HEK293T (cell line): Measurements from ENCODE around the gene TGFBR2.

ENCODE experiments used
- CTCF ChIA-PET: fragments of 350-600 bp; formaldehyde crosslinking; extraction: SDS; loops from one replicate; lab custom pipeline; 2021; ENCODE audit warnings: antibody characterized with exemption, inconsistent platforms; lab: Yijun Ruan, JAX
- POLR2A ChIA-PET: fragments of 350-600 bp; formaldehyde crosslinking; extraction: SDS; loops from one replicate; lab custom pipeline; 2020; ENCODE audit warnings: antibody characterized with exemption, inconsistent platforms; lab: Yijun Ruan, JAX
- DNase-seq: peaks from one replicate; pipeline ENCODE4 v3.0.0; 2012; ENCODE audit warnings: mixed read lengths; ENCODE audit errors: extremely low spot score
- ARNT ChIP-seq: fragments of 450-650 bp; IDR thresholded peaks from 2 replicates; pipeline ENCODE4 v1.6.1; 2017; ENCODE audit warnings: mild to moderate bottlenecking
- BHLHE40 ChIP-seq: fragments of 450-650 bp; IDR thresholded peaks from 2 replicates; pipeline ENCODE4 v1.6.1; 2016; ENCODE audit warnings: mild to moderate bottlenecking, moderate library complexity, borderline replicate concordance
- CTBP1 ChIP-seq: fragments of 450-650 bp; IDR thresholded peaks from 2 replicates; pipeline ENCODE4 v1.6.1; 2016; ENCODE audit warnings: borderline replicate concordance
- ELF4 ChIP-seq: fragments of 450-650 bp; IDR thresholded peaks from 2 replicates; pipeline ENCODE4 v1.6.1; 2017; ENCODE audit warnings: antibody characterized with exemption
- FOXA1 ChIP-seq: fragments of 450-650 bp; IDR thresholded peaks from 2 replicates; pipeline ENCODE4 v1.6.1; 2016; ENCODE audit warnings: mild to moderate bottlenecking
- FOXK2 ChIP-seq: fragments of 450-650 bp; IDR thresholded peaks from 2 replicates; pipeline ENCODE4 v1.6.1; 2016; ENCODE audit warnings: mild to moderate bottlenecking
- FOXM1 ChIP-seq: fragments of 450-650 bp; IDR thresholded peaks from 2 replicates; pipeline ENCODE4 v1.6.1; 2017; ENCODE audit warnings: mild to moderate bottlenecking, borderline replicate concordance
- HDGF ChIP-seq: fragments of 450-650 bp; IDR thresholded peaks from 2 replicates; pipeline ENCODE4 v1.6.1; 2017; ENCODE audit warnings: antibody characterized with exemption, borderline replicate concordance
- L3MBTL2 ChIP-seq: fragments of 450-650 bp; conservative IDR thresholded peaks from 2 replicates; pipeline ENCODE4 v1.6.1; 2016; ENCODE audit warnings: mild to moderate bottlenecking
- LEF1 ChIP-seq: fragments of 450-650 bp; IDR thresholded peaks from 2 replicates; pipeline ENCODE4 v1.6.1; 2017; ENCODE audit warnings: mild to moderate bottlenecking, borderline replicate concordance
- NFRKB ChIP-seq: fragments of 450-650 bp; IDR thresholded peaks from 2 replicates; pipeline ENCODE4 v1.6.1; 2016; ENCODE audit warnings: mild to moderate bottlenecking, moderate library complexity
- SP1 ChIP-seq: fragments of 450-650 bp; IDR thresholded peaks from 2 replicates; pipeline ENCODE4 v1.6.1; 2017
- SUZ12 ChIP-seq: fragments of 450-650 bp; IDR thresholded peaks from 2 replicates; pipeline ENCODE4 v1.6.1; 2016; ENCODE audit warnings: mild to moderate bottlenecking
- TARDBP ChIP-seq: fragments of 450-650 bp; IDR thresholded peaks from 2 replicates; pipeline ENCODE4 v1.6.1; 2016
- ZNF384 ChIP-seq: fragments of 450-650 bp; IDR thresholded peaks from 2 replicates; pipeline ENCODE4 v1.6.1; 2016
- TF ChIP-seq, protein P1 (sequence below): fragments of 450-650 bp; IDR thresholded peaks from 2 replicates; pipeline ENCODE4 v1.6.1; 2016

Gene TGFBR2

DNA sequence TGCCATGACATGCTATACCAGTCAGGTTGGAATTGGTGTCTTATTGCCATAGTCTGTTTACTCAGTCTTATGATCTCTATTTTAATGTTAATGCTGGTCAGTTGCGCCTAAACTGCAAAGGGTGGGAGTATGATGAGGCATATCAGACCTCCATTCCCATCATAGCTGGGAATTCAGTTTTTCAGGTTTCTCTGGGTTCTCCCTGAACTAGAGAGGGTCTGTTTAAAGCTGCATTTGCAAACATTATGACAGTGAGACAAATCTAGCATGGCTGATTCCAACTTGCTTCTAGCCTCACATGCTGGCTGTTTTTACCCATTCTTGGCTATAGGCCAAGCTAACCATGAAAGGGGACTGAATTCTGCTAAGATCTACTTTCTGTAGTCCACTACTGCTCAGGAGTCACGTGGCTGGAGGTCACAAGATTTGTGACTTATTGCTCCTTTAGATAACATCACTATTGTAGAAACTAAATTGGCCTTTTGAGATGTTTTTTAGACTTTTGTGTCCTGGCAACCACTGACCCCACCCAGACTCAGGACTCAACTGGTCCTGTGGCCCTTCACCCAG lies 96.5 kb downstream of the TGFBR2 start:
- TF ChIP-seq ARNT (no peak), FOXM1 (no peak), SP1 (no peak), LEF1 (no peak), FOXK2 (no peak), NFRKB (no peak), FOXA1 (no peak), SUZ12 (no peak), HDGF (no peak), CTBP1 (no peak), ELF4 (no peak), TARDBP (no peak), ZNF384 (no peak), L3MBTL2 (no peak)
- TF ChIP-seq, protein P1, sequence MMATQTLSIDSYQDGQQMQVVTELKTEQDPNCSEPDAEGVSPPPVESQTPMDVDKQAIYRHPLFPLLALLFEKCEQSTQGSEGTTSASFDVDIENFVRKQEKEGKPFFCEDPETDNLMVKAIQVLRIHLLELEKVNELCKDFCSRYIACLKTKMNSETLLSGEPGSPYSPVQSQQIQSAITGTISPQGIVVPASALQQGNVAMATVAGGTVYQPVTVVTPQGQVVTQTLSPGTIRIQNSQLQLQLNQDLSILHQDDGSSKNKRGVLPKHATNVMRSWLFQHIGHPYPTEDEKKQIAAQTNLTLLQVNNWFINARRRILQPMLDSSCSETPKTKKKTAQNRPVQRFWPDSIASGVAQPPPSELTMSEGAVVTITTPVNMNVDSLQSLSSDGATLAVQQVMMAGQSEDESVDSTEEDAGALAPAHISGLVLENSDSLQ, result no peak
- POLR2A ChIA-PET, result no interaction called here
- CTCF ChIA-PET, result no interaction called here
- no peak for DNase-seq

DNA sequence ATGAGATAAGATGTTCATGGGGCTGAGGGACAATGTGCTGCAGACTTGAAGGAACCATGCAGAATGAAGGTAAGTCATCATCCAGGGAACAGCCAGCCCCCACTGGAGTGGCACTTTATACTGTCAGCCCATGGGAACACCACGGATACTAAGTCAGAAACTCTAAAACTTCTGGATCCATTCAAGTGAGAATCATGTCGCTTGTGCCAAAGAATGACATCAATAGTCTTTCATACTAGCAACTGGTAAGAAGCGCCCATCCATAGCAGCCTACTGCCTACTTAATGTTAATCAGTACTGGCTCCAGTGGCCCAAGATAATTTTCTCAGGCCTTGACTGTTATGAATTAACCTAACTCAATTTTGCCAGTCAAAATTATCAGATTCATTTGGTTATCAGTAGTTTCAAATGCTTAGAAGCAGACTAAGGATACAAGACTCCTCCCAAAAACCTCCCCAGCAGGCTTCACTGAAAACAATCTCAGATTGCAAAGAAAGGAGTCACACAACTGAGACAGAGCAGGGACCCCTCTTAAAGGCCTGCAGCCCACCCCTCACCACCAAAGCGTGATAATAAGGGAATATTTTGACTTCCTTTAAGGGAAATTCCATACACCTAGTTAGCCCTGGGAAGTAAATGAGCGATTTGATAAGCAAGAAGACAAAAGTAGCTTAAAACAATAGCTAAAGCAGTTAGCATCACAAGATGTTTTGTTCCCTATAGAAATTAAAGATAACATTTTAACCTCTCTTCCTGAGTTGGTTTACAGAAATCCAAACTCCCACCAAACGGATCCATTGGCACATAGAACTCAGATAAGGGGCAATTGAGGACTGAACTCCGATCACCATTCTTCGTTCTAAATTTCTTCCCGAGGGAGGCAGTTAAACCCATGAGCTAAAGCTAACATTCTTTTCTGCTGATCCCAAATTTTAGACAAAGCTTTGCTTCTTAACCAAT lies 98.8 kb downstream of the TGFBR2 start:
- ChIA-PET POLR2A (no interaction called here), CTCF (no interaction called here)
- TF ChIP-seq L3MBTL2 (no peak), HDGF (no peak), FOXA1 (no peak), NFRKB (no peak), BHLHE40 (no peak), ZNF384 (no peak), SP1 (no peak), FOXK2 (no peak), ELF4 (no peak)
- TF ChIP-seq, protein P1, result no peak
- no peak for DNase-seq

DNA sequence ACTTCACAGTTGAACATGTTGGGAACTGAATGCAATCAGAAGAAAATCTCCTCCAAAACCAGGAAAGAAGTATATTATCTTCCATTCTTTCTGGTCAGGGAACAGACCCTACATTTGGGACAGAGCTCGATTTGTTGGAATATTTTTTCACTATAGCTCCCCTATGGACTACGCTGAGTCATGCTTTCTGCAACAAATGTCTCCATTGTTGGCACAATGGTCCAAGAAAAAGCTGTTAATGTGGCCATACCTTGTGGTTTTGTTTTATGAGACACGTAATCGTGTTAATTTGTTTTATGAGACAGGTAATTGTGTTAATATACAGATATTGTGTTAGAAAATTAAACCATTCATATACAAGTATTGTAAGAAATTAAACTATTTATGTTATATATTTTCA lies 101.4 kb downstream of the TGFBR2 start:
- TF ChIP-seq ARNT, result no peak
- TF ChIP-seq FOXA1, result no peak
- TF ChIP-seq L3MBTL2, result no peak
- TF ChIP-seq ZNF384, result no peak
- no peak for TF ChIP-seq BHLHE40
- TF ChIP-seq SUZ12, result no peak
- no peak for TF ChIP-seq FOXK2
- TF ChIP-seq SP1, result no peak
- no peak for TF ChIP-seq LEF1
- TF ChIP-seq TARDBP, result no peak
- no peak for TF ChIP-seq NFRKB
- TF ChIP-seq CTBP1, result no peak
- no peak for TF ChIP-seq ELF4
- no peak for TF ChIP-seq HDGF
- TF ChIP-seq, protein P1, result no peak
- TF ChIP-seq FOXM1, result no peak
- DNase-seq, result no peak
- CTCF ChIA-PET, result no interaction called here
- POLR2A ChIA-PET, result no interaction called here

DNA sequence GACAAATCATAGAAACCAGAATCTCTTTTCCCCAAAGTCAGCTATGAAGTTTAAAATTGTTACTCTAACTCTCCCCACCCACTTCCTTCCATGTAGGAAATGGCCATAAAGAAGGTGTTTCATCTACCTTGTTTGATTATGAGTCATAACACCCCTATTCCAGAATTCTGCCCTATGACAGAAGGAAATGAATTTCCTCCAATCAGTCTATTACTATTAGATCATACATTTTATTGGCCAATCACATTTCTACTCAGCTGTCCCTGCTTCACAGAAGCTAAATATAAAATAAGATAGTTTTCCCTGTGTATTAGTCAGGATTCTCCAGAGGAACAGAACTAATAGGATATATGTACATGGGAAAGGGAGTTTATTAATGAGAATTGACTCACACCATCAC lies 102.1 kb downstream of the TGFBR2 start:
- ChIA-PET POLR2A (no interaction called here), CTCF (no interaction called here)
- TF ChIP-seq NFRKB (no peak), CTBP1 (no peak), TARDBP (no peak), LEF1 (no peak), ELF4 (no peak), L3MBTL2 (no peak), ZNF384 (no peak), HDGF (no peak), ARNT (no peak)
- DNase-seq, result no peak

DNA sequence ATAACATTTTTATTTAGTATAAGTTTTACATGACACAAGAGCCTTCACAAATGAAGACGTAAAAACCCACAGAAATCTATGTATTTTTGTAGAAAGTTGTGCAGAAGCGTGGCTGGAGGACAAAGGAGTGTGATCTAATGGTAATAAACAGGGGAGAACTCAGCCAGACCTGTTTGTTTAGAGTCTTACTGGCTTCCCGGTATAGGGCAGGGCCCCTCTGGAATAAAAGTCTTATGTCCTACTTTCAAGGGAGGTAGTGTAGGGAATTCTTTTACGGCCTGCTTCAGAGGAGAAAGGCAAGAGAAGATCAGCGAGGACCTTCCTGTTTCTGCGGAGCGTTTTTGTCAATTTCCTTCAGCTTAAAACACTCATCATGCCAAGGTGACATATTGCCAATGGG lies 103.6 kb downstream of the TGFBR2 start:
- ChIA-PET POLR2A (no interaction called here), CTCF (no interaction called here)
- no peak for DNase-seq
- TF ChIP-seq FOXM1 (no peak), L3MBTL2 (no peak)

DNA sequence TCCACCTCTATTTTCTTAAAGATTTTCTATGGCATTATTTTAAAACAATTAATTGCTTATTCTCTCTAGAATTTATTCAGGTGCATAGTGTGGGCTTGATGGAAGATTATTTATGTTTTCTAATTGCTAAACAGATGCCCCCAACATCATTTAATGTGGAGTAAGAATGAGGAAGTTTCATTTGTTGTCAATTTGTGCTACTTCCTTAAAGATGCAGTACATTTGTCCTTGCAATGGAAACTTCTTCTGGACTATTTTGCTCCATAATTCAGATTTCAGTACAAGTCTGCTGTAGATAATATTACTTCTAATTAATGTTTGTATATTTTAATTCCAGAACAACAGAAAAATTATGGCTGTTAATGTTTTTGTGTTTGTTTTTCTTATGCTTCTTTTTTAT lies 104.8 kb downstream of the TGFBR2 start:
- ChIA-PET CTCF (no interaction called here), POLR2A (no interaction called here)
- DNase-seq, result no peak
- TF ChIP-seq ARNT (no peak), ELF4 (no peak), BHLHE40 (no peak), TARDBP (no peak), FOXM1 (no peak), HDGF (no peak), CTBP1 (no peak)
